HepG2 (cell line): Measurements from ENCODE around the gene FANCL. TPM values are rescaled to one million over a fixed set of nuclear protein-coding genes. Genes with fewer than 3 reads are reported as not detected.

Experiments
- AGO2 ChIP-seq: fragments of 200-400 bp; formaldehyde crosslinking; optimal IDR thresholded peaks from 2 replicates; pipeline ENCODE3; 2017; ENCODE audit warnings: mild to moderate bottlenecking, low read depth, low read length, moderate library complexity
- EHMT2 ChIP-seq: fragments of 200-600 bp; sonication (generic); IDR thresholded peaks from 2 replicates; pipeline ENCODE4 v1.7.0; 2017; ENCODE audit warnings: antibody characterized with exemption, low read depth, low read length, borderline replicate concordance
- HDAC1 ChIP-seq: sonication (generic); formaldehyde crosslinking; IDR thresholded peaks from 2 replicates; pipeline ENCODE4 v1.5.1; 2020; ENCODE audit warnings: mild to moderate bottlenecking, missing genetic modification reagents
- JUN ChIP-seq: sonication (generic); formaldehyde crosslinking; IDR thresholded peaks from 2 replicates; pipeline ENCODE4 v1.4.0; 2020; ENCODE audit warnings: mild to moderate bottlenecking, missing genetic modification reagents
- KLF9 ChIP-seq: IDR thresholded peaks from 2 replicates; pipeline ENCODE4 v1.6.1; 2016; ENCODE audit warnings: low read depth
- MTF2 ChIP-seq: sonication (generic); formaldehyde crosslinking; IDR thresholded peaks from 2 replicates; pipeline ENCODE4 v1.5.0; 2020; ENCODE audit warnings: missing genetic modification reagents, borderline replicate concordance
- NAIF1 ChIP-seq: sonication (generic); formaldehyde crosslinking; IDR thresholded peaks from 2 replicates; pipeline ENCODE4 v1.5.0; 2020; ENCODE audit warnings: mild to moderate bottlenecking, missing genetic modification reagents, borderline replicate concordance
- NR2F6 ChIP-seq, 2 experiments: IDR thresholded peaks; 2 replicates each; pipeline ENCODE4 v1.6.1; 2016; ENCODE audit warnings: antibody characterized with exemption in 1 of 2, mild to moderate bottlenecking in 1 of 2
- ONECUT2 ChIP-seq: sonication (generic); formaldehyde crosslinking; IDR thresholded peaks from 2 replicates; pipeline ENCODE4 v1.4.0; 2020; ENCODE audit warnings: missing genetic modification reagents
- RARG ChIP-seq: sonication (generic); formaldehyde crosslinking; IDR thresholded peaks from 2 replicates; pipeline ENCODE4 v1.4.0; 2020; ENCODE audit warnings: low read depth, mild to moderate bottlenecking, missing genetic modification reagents
- TOPORS ChIP-seq: sonication (generic); formaldehyde crosslinking; IDR thresholded peaks from 2 replicates; pipeline ENCODE4 v1.8.0; 2023; ENCODE audit warnings: mild to moderate bottlenecking, missing genetic modification reagents
- TRIM24 ChIP-seq: sonication (generic); formaldehyde crosslinking; IDR thresholded peaks from 2 replicates; pipeline ENCODE4 v1.8.0; 2022; ENCODE audit warnings: mild to moderate bottlenecking, missing genetic modification reagents
- ZFP82 ChIP-seq: sonication (generic); formaldehyde crosslinking; IDR thresholded peaks from 2 replicates; pipeline ENCODE4 v1.5.1; 2020; ENCODE audit warnings: mild to moderate bottlenecking, missing genetic modification reagents, borderline replicate concordance
- ZNF143 ChIP-seq: sonication (generic); formaldehyde crosslinking; IDR thresholded peaks from 2 replicates; pipeline ENCODE4 v1.4.0; 2020; ENCODE audit warnings: missing genetic modification reagents
- ZNF282 ChIP-seq: fragments of 450-650 bp; IDR thresholded peaks from 2 replicates; pipeline ENCODE4 v1.6.1; 2018; ENCODE audit not compliant: partially characterized antibody
- ZNF577 ChIP-seq: sonication (generic); formaldehyde crosslinking; IDR thresholded peaks from 2 replicates; pipeline ENCODE4 v1.4.0; 2020; ENCODE audit warnings: mild to moderate bottlenecking, low read depth, missing genetic modification reagents, borderline replicate concordance
- ZSCAN29 ChIP-seq: sonication (generic); formaldehyde crosslinking; conservative IDR thresholded peaks from 2 replicates; pipeline ENCODE4 v1.4.0; 2020; ENCODE audit warnings: mild to moderate bottlenecking, missing genetic modification reagents
- polyA plus RNA-seq, 8 experiments: library from polyadenylated mRNA; depleted of rRNA in 3 of 8; stranded (reverse) in 7 of 8; unstranded in 1 of 8; fragments of >200 nt; fragmentation: Illumina TruSeq in 4 of 8; extraction: Trizol in 4 of 8; gene quantifications; 2 replicates each; pipeline versions ENCODE4 v1.2.1 to v1.2.3, GENCODE V29; 2011 to 2016; ENCODE audit warnings: low read depth in 4 of 8, missing spikeins in 1 of 8, mixed read lengths in 1 of 8; ENCODE audit not compliant: insufficient read depth in 1 of 8
- total RNA-seq, 5 experiments: library from RNA; depleted of rRNA; stranded (reverse); fragments of >200 nt; fragmentation: Illumina TruSeq; extraction: Trizol; gene quantifications; 2 replicates each; pipeline ENCODE4 v1.2.3, GENCODE V29; 2016; ENCODE audit warnings: low read depth in 1 of 5
- TF ChIP-seq, protein P1 (sequence below): sonication (generic); formaldehyde crosslinking; IDR thresholded peaks from 2 replicates; pipeline ENCODE4 v1.5.0; 2020; ENCODE audit warnings: missing genetic modification reagents
- TF ChIP-seq, protein P2 (sequence below): sonication (generic); formaldehyde crosslinking; IDR thresholded peaks from 2 replicates; pipeline ENCODE4 v1.5.1; 2020; ENCODE audit warnings: missing genetic modification reagents, mild to moderate bottlenecking, borderline replicate concordance
- TF ChIP-seq, protein P3 (sequence below): sonication (generic); formaldehyde crosslinking; IDR thresholded peaks from 2 replicates; pipeline ENCODE4 v1.4.0; 2020; ENCODE audit warnings: mild to moderate bottlenecking, missing genetic modification reagents
- TF ChIP-seq, protein P4 (sequence below): sonication (generic); formaldehyde crosslinking; IDR thresholded peaks from 2 replicates; pipeline ENCODE4 v1.4.0; 2020; ENCODE audit warnings: missing genetic modification reagents
- TF ChIP-seq, protein P5 (sequence below): sonication (generic); formaldehyde crosslinking; IDR thresholded peaks from 2 replicates; pipeline ENCODE4 v1.5.0; 2020; ENCODE audit warnings: missing genetic modification reagents, mild to moderate bottlenecking, borderline replicate concordance

FANCL gene
- total and polyA plus RNA-seq, 2 of the 13 experiments (the other 11 are each of a cell fraction or from before 2014, with no cell fraction given), result 40.7 to 66.8 TPM

DNA sequence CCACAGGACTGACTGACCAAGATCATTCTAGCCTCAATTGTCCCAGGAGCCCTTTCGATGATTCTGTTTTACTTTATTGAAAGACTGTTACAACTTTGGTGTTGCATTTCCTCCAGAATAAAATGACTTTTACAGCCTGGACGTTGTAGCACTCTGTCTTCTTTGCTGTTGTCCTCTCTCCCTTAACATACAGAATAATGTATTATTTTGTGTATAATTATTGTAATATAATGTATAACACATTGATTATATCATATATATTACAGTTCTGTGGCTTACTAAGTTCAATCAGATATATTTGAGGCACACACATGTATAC is 380 bp upstream of the FANCL start (continued):
- TF ChIP-seq NAIF1, result no peak
- peak; percentile 67; the same call in 1 of the 2 replicates for TF ChIP-seq ZFP82 (CRISPR knock-in tag)
- TF ChIP-seq KLF9 (CRISPR knock-in tag), result peak; percentile 5; the same call in 1 of the 2 replicates
- peak; percentile 1; the same call in 1 of the 2 replicates for TF ChIP-seq JUN (CRISPR knock-in tag)
- no peak for TF ChIP-seq TRIM24
- peak; percentile 68; the same call in 1 of the 2 replicates for TF ChIP-seq EHMT2
- no peak for TF ChIP-seq NR2F6 (IDR thresholded peaks at IDR 0.05)
- no peak for TF ChIP-seq NR2F6 (CRISPR knock-in tag; IDR thresholded peaks at IDR 0.05)
- TF ChIP-seq, protein P1, sequence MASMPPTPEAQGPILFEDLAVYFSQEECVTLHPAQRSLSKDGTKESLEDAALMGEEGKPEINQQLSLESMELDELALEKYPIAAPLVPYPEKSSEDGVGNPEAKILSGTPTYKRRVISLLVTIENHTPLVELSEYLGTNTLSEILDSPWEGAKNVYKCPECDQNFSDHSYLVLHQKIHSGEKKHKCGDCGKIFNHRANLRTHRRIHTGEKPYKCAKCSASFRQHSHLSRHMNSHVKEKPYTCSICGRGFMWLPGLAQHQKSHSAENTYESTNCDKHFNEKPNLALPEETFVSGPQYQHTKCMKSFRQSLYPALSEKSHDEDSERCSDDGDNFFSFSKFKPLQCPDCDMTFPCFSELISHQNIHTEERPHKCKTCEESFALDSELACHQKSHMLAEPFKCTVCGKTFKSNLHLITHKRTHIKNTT (CRISPR knock-in tag), result no peak
- TF ChIP-seq, protein P2, sequence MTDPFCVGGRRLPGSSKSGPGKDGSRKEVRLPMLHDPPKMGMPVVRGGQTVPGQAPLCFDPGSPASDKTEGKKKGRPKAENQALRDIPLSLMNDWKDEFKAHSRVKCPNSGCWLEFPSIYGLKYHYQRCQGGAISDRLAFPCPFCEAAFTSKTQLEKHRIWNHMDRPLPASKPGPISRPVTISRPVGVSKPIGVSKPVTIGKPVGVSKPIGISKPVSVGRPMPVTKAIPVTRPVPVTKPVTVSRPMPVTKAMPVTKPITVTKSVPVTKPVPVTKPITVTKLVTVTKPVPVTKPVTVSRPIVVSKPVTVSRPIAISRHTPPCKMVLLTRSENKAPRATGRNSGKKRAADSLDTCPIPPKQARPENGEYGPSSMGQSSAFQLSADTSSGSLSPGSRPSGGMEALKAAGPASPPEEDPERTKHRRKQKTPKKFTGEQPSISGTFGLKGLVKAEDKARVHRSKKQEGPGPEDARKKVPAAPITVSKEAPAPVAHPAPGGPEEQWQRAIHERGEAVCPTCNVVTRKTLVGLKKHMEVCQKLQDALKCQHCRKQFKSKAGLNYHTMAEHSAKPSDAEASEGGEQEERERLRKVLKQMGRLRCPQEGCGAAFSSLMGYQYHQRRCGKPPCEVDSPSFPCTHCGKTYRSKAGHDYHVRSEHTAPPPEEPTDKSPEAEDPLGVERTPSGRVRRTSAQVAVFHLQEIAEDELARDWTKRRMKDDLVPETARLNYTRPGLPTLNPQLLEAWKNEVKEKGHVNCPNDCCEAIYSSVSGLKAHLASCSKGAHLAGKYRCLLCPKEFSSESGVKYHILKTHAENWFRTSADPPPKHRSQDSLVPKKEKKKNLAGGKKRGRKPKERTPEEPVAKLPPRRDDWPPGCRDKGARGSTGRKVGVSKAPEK (CRISPR knock-in tag), result no peak
- no peak for TF ChIP-seq ZNF282
- peak; percentile 45; the same call in 1 of the 2 replicates for TF ChIP-seq ZSCAN29 (CRISPR knock-in tag)
- TF ChIP-seq MTF2 (CRISPR knock-in tag), result peak; percentile 19; the same call in 1 of the 2 replicates
- no peak for TF ChIP-seq AGO2
- TF ChIP-seq HDAC1, result no peak
- TF ChIP-seq, protein P3, sequence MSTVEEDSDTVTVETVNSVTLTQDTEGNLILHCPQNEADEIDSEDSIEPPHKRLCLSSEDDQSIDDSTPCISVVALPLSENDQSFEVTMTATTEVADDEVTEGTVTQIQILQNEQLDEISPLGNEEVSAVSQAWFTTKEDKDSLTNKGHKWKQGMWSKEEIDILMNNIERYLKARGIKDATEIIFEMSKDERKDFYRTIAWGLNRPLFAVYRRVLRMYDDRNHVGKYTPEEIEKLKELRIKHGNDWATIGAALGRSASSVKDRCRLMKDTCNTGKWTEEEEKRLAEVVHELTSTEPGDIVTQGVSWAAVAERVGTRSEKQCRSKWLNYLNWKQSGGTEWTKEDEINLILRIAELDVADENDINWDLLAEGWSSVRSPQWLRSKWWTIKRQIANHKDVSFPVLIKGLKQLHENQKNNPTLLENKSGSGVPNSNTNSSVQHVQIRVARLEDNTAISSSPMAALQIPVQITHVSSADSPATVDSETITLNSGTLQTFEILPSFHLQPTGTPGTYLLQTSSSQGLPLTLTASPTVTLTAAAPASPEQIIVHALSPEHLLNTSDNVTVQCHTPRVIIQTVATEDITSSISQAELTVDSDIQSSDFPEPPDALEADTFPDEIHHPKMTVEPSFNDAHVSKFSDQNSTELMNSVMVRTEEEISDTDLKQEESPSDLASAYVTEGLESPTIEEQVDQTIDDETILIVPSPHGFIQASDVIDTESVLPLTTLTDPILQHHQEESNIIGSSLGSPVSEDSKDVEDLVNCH, result 0 out of 2 replicates have a peak, but pooled peaks have one; percentile 4
- TF ChIP-seq ONECUT2 (CRISPR knock-in tag), result no peak
- TF ChIP-seq, protein P4, sequence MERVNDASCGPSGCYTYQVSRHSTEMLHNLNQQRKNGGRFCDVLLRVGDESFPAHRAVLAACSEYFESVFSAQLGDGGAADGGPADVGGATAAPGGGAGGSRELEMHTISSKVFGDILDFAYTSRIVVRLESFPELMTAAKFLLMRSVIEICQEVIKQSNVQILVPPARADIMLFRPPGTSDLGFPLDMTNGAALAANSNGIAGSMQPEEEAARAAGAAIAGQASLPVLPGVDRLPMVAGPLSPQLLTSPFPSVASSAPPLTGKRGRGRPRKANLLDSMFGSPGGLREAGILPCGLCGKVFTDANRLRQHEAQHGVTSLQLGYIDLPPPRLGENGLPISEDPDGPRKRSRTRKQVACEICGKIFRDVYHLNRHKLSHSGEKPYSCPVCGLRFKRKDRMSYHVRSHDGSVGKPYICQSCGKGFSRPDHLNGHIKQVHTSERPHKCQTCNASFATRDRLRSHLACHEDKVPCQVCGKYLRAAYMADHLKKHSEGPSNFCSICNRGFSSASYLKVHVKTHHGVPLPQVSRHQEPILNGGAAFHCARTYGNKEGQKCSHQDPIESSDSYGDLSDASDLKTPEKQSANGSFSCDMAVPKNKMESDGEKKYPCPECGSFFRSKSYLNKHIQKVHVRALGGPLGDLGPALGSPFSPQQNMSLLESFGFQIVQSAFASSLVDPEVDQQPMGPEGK (CRISPR knock-in tag), result no peak
- no peak for TF ChIP-seq RARG (CRISPR knock-in tag)
- TF ChIP-seq ZNF143 (CRISPR knock-in tag), result no peak
- TF ChIP-seq, protein P5, sequence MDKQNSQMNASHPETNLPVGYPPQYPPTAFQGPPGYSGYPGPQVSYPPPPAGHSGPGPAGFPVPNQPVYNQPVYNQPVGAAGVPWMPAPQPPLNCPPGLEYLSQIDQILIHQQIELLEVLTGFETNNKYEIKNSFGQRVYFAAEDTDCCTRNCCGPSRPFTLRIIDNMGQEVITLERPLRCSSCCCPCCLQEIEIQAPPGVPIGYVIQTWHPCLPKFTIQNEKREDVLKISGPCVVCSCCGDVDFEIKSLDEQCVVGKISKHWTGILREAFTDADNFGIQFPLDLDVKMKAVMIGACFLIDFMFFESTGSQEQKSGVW (CRISPR knock-in tag), result no peak
- no peak for TF ChIP-seq TOPORS (CRISPR knock-in tag)
- TF ChIP-seq ZNF577 (CRISPR knock-in tag), result no peak
